ENCODE measurements around the gene CASQ1.

Gene CASQ1

DNA sequence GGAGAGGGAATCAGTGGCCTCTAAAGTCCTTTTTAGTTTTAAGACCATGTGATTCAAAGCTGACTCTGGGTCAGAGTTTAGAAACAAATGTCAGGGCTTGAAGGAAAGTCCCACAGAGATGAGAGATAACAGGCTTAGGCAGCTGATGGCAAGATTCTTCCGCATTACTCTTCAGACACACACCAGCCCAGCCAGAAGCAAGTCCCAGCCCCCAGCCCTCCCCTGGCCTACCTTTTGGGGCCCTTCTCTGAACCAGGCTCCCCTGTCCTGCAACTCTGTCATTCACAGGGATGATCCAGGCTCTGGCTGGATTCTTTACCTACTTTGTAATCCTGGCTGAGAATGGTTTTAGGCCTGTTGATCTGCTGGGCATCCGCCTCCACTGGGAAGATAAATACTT lies 13.1 kb upstream of the CASQ1 start (continued):
- TF ChIP-seq, protein P1, sequence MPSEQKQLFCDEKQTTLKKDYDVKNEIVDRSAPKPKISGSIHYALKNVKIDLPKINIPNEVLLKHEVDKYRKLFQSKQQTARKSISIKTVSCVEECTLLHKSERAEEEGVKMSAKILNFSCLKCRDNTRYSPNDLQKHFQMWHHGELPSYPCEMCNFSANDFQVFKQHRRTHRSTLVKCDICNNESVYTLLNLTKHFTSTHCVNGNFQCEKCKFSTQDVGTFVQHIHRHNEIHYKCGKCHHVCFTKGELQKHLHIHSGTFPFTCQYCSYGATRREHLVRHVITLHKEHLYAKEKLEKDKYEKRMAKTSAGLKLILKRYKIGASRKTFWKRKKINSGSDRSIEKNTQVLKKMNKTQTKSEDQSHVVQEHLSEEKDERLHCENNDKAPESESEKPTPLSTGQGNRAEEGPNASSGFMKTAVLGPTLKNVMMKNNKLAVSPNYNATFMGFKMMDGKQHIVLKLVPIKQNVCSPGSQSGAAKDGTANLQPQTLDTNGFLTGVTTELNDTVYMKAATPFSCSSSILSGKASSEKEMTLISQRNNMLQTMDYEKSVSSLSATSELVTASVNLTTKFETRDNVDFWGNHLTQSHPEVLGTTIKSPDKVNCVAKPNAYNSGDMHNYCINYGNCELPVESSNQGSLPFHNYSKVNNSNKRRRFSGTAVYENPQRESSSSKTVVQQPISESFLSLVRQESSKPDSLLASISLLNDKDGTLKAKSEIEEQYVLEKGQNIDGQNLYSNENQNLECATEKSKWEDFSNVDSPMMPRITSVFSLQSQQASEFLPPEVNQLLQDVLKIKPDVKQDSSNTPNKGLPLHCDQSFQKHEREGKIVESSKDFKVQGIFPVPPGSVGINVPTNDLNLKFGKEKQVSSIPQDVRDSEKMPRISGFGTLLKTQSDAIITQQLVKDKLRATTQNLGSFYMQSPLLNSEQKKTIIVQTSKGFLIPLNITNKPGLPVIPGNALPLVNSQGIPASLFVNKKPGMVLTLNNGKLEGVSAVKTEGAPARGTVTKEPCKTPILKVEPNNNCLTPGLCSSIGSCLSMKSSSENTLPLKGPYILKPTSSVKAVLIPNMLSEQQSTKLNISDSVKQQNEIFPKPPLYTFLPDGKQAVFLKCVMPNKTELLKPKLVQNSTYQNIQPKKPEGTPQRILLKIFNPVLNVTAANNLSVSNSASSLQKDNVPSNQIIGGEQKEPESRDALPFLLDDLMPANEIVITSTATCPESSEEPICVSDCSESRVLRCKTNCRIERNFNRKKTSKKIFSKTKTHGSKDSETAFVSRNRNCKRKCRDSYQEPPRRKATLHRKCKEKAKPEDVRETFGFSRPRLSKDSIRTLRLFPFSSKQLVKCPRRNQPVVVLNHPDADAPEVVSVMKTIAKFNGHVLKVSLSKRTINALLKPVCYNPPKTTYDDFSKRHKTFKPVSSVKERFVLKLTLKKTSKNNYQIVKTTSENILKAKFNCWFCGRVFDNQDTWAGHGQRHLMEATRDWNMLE (tag by site-specific recombination; conservative IDR thresholded peaks at IDR 0.05; ENCODE audit: low read depth) = no peak
- TF ChIP-seq ZNF292 (tag by site-specific recombination; IDR thresholded peaks at IDR 0.05; ENCODE audit: borderline replicate concordance, low read depth) (no peak), ZNF211 (tag by site-specific recombination; IDR thresholded peaks at IDR 0.05; ENCODE audit: low read depth) (no peak), ZNF555 (tag by site-specific recombination; conservative IDR thresholded peaks at IDR 0.05) (no peak), ZNF391 (tag by site-specific recombination; IDR thresholded peaks at IDR 0.05; ENCODE audit: borderline replicate concordance, low read depth) (no peak), ZNF302 (tag by site-specific recombination; IDR thresholded peaks at IDR 0.05; ENCODE audit: low read depth) (no peak)
- TF ChIP-seq, protein P2, sequence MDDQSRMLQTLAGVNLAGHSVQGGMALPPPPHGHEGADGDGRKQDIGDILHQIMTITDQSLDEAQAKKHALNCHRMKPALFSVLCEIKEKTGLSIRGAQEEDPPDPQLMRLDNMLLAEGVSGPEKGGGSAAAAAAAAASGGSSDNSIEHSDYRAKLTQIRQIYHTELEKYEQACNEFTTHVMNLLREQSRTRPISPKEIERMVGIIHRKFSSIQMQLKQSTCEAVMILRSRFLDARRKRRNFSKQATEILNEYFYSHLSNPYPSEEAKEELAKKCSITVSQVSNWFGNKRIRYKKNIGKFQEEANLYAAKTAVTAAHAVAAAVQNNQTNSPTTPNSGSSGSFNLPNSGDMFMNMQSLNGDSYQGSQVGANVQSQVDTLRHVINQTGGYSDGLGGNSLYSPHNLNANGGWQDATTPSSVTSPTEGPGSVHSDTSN (CRISPR knock-in tag; IDR thresholded peaks at IDR 0.05) = no peak
- TF ChIP-seq, protein P3, sequence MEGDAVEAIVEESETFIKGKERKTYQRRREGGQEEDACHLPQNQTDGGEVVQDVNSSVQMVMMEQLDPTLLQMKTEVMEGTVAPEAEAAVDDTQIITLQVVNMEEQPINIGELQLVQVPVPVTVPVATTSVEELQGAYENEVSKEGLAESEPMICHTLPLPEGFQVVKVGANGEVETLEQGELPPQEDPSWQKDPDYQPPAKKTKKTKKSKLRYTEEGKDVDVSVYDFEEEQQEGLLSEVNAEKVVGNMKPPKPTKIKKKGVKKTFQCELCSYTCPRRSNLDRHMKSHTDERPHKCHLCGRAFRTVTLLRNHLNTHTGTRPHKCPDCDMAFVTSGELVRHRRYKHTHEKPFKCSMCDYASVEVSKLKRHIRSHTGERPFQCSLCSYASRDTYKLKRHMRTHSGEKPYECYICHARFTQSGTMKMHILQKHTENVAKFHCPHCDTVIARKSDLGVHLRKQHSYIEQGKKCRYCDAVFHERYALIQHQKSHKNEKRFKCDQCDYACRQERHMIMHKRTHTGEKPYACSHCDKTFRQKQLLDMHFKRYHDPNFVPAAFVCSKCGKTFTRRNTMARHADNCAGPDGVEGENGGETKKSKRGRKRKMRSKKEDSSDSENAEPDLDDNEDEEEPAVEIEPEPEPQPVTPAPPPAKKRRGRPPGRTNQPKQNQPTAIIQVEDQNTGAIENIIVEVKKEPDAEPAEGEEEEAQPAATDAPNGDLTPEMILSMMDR (tag by site-specific recombination; IDR thresholded peaks at IDR 0.05) = no peak
- TF ChIP-seq, protein P4, sequence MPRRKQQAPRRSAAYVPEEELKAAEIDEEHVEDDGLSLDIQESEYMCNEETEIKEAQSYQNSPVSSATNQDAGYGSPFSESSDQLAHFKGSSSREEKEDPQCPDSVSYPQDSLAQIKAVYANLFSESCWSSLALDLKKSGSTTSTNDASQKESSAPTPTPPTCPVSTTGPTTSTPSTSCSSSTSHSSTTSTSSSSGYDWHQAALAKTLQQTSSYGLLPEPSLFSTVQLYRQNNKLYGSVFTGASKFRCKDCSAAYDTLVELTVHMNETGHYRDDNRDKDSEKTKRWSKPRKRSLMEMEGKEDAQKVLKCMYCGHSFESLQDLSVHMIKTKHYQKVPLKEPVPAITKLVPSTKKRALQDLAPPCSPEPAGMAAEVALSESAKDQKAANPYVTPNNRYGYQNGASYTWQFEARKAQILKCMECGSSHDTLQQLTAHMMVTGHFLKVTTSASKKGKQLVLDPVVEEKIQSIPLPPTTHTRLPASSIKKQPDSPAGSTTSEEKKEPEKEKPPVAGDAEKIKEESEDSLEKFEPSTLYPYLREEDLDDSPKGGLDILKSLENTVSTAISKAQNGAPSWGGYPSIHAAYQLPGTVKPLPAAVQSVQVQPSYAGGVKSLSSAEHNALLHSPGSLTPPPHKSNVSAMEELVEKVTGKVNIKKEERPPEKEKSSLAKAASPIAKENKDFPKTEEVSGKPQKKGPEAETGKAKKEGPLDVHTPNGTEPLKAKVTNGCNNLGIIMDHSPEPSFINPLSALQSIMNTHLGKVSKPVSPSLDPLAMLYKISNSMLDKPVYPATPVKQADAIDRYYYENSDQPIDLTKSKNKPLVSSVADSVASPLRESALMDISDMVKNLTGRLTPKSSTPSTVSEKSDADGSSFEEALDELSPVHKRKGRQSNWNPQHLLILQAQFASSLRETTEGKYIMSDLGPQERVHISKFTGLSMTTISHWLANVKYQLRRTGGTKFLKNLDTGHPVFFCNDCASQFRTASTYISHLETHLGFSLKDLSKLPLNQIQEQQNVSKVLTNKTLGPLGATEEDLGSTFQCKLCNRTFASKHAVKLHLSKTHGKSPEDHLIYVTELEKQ (tag by site-specific recombination; IDR thresholded peaks at IDR 0.05; ENCODE audit: borderline replicate concordance) = no peak

DNA sequence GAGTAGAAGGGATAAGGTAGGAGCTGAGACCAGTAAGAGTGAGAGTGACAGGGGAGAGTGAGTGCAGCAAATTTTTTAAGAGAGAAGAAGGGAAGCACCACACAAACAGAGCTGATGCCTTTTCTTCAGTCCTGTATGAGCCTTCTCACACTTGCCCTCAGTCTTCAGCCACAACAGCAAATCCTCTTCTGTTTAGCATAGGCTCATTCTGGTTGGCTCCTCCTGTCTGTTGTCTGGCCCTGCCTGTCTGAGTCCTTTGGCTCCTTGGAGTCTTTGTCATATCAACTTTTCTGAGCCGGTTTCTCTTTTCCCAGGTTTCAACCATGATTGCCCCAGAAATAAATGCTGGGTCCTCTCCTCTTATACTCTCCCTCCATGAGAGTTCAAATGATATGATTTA lies 12.7 kb upstream of the CASQ1 start:
- POLR2A ChIA-PET = no interaction called here
- no peaks in the 10 kb centered on the region for H3K4me1 ChIP-seq (ENCODE audit: control insufficient read depth, insufficient read depth, low read length)
- no peaks in the 10 kb centered on the region for H3K36me3 ChIP-seq (ENCODE audit: control insufficient read depth in 2 of 2, insufficient read depth in 1 of 2, low read length in 2 of 2)
- no peaks in the 10 kb centered on the region for H3K9me3 ChIP-seq (ENCODE audit: control insufficient read depth, insufficient read depth, low read depth, low read length)
- TF ChIP-seq HOXA7 (CRISPR knock-in tag; IDR thresholded peaks at IDR 0.05; ENCODE audit: borderline replicate concordance) (no peak), TRIM28 (IDR thresholded peaks at IDR 0.05; ENCODE audit: borderline replicate concordance, low read length) (no peak), ZBTB17 (tag by site-specific recombination; IDR thresholded peaks at IDR 0.05) (no peak), ZNF521 (tag by site-specific recombination; IDR thresholded peaks at IDR 0.05) (no peak), ZNF311 (tag by site-specific recombination; IDR thresholded peaks at IDR 0.05; ENCODE audit: borderline replicate concordance) (no peak), ZNF610 (tag by site-specific recombination; IDR thresholded peaks at IDR 0.05; ENCODE audit: borderline replicate concordance) (no peak), ZNF792 (tag by site-specific recombination; IDR thresholded peaks at IDR 0.05) (no peak), KLF9 (tag by site-specific recombination; IDR thresholded peaks at IDR 0.05; ENCODE audit: low read depth) (no peak), ZNF558 (tag by site-specific recombination; IDR thresholded peaks at IDR 0.05) (no peak)
- TF ChIP-seq, protein P5, sequence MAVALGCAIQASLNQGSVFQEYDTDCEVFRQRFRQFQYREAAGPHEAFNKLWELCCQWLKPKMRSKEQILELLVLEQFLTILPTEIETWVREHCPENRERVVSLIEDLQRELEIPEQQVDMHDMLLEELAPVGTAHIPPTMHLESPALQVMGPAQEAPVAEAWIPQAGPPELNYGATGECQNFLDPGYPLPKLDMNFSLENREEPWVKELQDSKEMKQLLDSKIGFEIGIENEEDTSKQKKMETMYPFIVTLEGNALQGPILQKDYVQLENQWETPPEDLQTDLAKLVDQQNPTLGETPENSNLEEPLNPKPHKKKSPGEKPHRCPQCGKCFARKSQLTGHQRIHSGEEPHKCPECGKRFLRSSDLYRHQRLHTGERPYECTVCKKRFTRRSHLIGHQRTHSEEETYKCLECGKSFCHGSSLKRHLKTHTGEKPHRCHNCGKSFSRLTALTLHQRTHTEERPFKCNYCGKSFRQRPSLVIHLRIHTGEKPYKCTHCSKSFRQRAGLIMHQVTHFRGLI (tag by site-specific recombination; IDR thresholded peaks at IDR 0.05) = no peak
- TF ChIP-seq, protein P6, sequence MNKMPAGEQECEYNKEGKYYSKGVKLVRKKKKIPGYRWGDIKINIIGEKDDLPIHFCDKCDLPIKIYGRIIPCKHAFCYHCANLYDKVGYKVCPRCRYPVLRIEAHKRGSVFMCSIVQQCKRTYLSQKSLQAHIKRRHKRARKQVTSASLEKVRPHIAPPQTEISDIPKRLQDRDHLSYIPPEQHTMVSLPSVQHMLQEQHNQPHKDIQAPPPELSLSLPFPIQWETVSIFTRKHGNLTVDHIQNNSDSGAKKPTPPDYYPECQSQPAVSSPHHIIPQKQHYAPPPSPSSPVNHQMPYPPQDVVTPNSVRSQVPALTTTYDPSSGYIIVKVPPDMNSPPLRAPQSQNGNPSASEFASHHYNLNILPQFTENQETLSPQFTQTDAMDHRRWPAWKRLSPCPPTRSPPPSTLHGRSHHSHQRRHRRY (tag by site-specific recombination; IDR thresholded peaks at IDR 0.05) = no peak
- CTCF ChIA-PET = interaction anchor here (0.5 kb wide), 1 partner anchor 10 kb away, joined by 4 read pairs; no protein-coding TSS in a partner anchor
- H3K27ac ChIP-seq (ENCODE audit: extremely low read depth, low read depth, low read length) = no peak overlapping the region
- no peak overlapping the region for H3K4me3 ChIP-seq (ENCODE audit: low read depth, low read length)

All from HEK293 (cell line).